ENCODE results near the gene PTGR1.
"Not testable (repeated sequence)": the region's sequence is repeated elsewhere in the genome, so short reads cannot be mapped to it uniquely, and the experiment has no call there.

The PTGR1 gene

GRCh38 chr9:111610845-111611244, 11.4 kb upstream of the PTGR1 start:
- no peak for DNase-seq

- no peak for DNase-seq
Observed at GRCh38 chr9:111610149-111610548, 10.7 kb upstream of the PTGR1 start.

GRCh38 chr9:111605041-111605559, 5.7 kb upstream of the PTGR1 start:
- DNase-seq, result no peak

- no peak for DNase-seq
Observed at GRCh38 chr9:111604054-111604615, 4.7 kb upstream of the PTGR1 start.

GRCh38 chr9:111603041-111603440, 3.6 kb upstream of the PTGR1 start:
- DNase-seq, result no peak

- DNase-seq, result peak; percentile 12
Observed at GRCh38 chr9:111601237-111602018, 2.0 kb upstream of the PTGR1 start.

GRCh38 chr9:111599955-111600343, 502 bp upstream of the PTGR1 start:
- no peak for DNase-seq

GRCh38 chr9:111598733-111599091, 735 bp downstream of the PTGR1 start:
- peak; percentile 37 for DNase-seq

GRCh38 chr9:111597852-111598732, 1.4 kb downstream of the PTGR1 start:
- peak; percentile 32 for DNase-seq

- DNase-seq, result no peak
Observed at GRCh38 chr9:111588846-111589245, 10.6 kb downstream of the PTGR1 start.

GRCh38 chr9:111586378-111586777, 13.1 kb downstream of the PTGR1 start:
- DNase-seq, result no peak

- peak; percentile 4 for DNase-seq
Observed at GRCh38 chr9:111582888-111583287, 16.6 kb downstream of the PTGR1 start.

- peak; percentile 9 for DNase-seq
Observed at GRCh38 chr9:111572950-111573604, 26.4 kb downstream of the PTGR1 start.

GRCh38 chr9:111568127-111568526, 31.3 kb downstream of the PTGR1 start:
- not testable (repeated sequence) for DNase-seq

GRCh38 chr9:111566234-111566633, 33.2 kb downstream of the PTGR1 start:
- no peak for DNase-seq

GRCh38 chr9:111561165-111561719, 38.2 kb downstream of the PTGR1 start:
- no peak for DNase-seq

- peak; percentile 33 for DNase-seq
Observed at GRCh38 chr9:111559000-111559610, 40.3 kb downstream of the PTGR1 start.

- not testable (repeated sequence) for DNase-seq
Observed at GRCh38 chr9:111555425-111555824, 44.0 kb downstream of the PTGR1 start.

- no peak for DNase-seq
Observed at GRCh38 chr9:111548623-111549022, 50.8 kb downstream of the PTGR1 start.

GRCh38 chr9:111542497-111543254, 56.8 kb downstream of the PTGR1 start:
- DNase-seq, result no peak

GRCh38 chr9:111533099-111533790, 66.2 kb downstream of the PTGR1 start:
- DNase-seq, result no peak
